ENCODE results near the gene PBRM1. TPM values are rescaled to one million over a fixed set of nuclear protein-coding genes. Genes with fewer than 3 reads are reported as not detected.

PBRM1 gene
- total RNA-seq, 1 experiment from 2014 or later = 40.0 TPM

DNA sequence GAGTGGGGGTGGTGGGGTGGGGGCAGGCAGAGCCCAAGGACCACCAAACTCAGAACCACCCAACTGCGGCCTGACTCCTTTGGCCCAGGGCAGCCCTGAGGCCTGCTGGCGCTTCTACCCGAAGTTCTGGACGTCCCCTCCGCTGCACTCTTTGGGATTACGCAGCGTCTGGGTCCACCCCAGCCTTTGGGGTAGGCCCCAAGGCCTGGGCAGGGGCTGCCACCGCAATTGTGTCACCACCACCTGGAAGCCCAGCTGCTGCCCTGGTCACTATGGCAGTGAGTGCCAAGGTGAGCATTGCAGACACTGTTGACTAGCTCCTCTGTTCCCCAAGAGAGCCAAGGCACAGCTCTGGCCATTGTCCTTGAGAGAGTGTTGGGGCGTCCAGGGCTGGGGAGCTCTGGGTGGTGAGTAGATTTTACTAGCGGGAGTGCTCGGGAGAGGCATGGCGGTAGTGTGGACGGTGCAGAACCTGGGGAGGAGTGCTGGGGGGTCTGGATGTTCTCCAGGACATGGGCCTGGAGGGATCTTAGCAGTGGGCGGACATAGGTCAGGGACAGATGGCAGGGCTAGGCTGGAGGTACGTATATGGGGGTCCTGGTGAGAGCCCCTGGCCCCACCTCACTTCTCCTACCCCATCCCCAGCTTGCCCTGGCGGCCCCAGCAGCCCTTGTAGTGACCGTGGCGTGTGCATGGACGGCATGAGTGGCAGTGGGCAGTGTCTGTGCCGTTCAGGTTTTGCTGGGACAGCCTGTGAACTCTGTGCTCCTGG lies 164.8 kb downstream of the PBRM1 start:
- no peak overlapping the region for H3K4me2 ChIP-seq (ENCODE audit: low read length)
- ChIA-PET CTCF (no interaction called here), RAD21 (ENCODE audit: low non-redundant PET in 1 of 2, low total read pairs in 2 of 2, uncharacterized antibody in 2 of 2, unreplicated experiment in 2 of 2) (no interaction called here), POLR2A (no interaction called here)
- H3K4me3 ChIP-seq (replicated peaks in 1 of 2; ENCODE audit: low read depth in 1 of 2, low read length in 2 of 2) = no peak overlapping the region
- no peaks in the 10 kb centered on the region for H3K79me2 ChIP-seq (ENCODE audit: insufficient read depth, low read length)
- ATAC-seq = no peak
- TF ChIP-seq EZH2phosphoT487 (IDR thresholded peaks at IDR 0.05; ENCODE audit: borderline replicate concordance) (no peak), ZFX (IDR thresholded peaks at IDR 0.05) (no peak), ATF3 (IDR thresholded peaks at IDR 0.05) (no peak), POLR2AphosphoS5 (IDR thresholded peaks at IDR 0.05; ENCODE audit: low read depth, low read length) (no peak), CEBPB (IDR thresholded peaks at IDR 0.05; ENCODE audit: low read depth) (no peak), EZH2 (IDR thresholded peaks at IDR 0.05) (no peak), ZNF274 (IDR thresholded peaks at IDR 0.05; ENCODE audit: low read depth, low read length) (no peak), RAD21 (IDR thresholded peaks at IDR 0.05; ENCODE audit: low read depth) (no peak), CBX3 (IDR thresholded peaks at IDR 0.05; ENCODE audit: low read depth) (no peak), CTCF (IDR thresholded peaks at IDR 0.05 in 2 of 3, conservative IDR thresholded peaks at IDR 0.05 in 1 of 3; ENCODE audit: borderline replicate concordance in 1 of 3, insufficient read depth in 1 of 3, low read depth in 2 of 3, low read length in 2 of 3) (no peak), POLR2A (IDR thresholded peaks at IDR 0.05; ENCODE audit: borderline replicate concordance, extremely low read depth, insufficient read depth, insufficient read length) (no peak), ELF1 (IDR thresholded peaks at IDR 0.05; ENCODE audit: borderline replicate concordance, low read depth) (no peak), TCF7L2 (IDR thresholded peaks at IDR 0.05; ENCODE audit: borderline replicate concordance, extremely low read depth, insufficient read depth, insufficient read length) (no peak), SRF (IDR thresholded peaks at IDR 0.05; ENCODE audit: low read depth) (no peak), SP1 (IDR thresholded peaks at IDR 0.05; ENCODE audit: low read depth) (no peak), YY1 (IDR thresholded peaks at IDR 0.05; ENCODE audit: extremely low read depth, insufficient replicate concordance, low read depth, low read length) (no peak)
- TF ChIP-seq, protein P1, sequence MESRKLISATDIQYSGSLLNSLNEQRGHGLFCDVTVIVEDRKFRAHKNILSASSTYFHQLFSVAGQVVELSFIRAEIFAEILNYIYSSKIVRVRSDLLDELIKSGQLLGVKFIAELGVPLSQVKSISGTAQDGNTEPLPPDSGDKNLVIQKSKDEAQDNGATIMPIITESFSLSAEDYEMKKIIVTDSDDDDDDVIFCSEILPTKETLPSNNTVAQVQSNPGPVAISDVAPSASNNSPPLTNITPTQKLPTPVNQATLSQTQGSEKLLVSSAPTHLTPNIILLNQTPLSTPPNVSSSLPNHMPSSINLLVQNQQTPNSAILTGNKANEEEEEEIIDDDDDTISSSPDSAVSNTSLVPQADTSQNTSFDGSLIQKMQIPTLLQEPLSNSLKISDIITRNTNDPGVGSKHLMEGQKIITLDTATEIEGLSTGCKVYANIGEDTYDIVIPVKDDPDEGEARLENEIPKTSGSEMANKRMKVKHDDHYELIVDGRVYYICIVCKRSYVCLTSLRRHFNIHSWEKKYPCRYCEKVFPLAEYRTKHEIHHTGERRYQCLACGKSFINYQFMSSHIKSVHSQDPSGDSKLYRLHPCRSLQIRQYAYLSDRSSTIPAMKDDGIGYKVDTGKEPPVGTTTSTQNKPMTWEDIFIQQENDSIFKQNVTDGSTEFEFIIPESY (IDR thresholded peaks at IDR 0.05; ENCODE audit: extremely low read depth, insufficient replicate concordance, low read length) = no peak
- TF ChIP-seq, protein P2, sequence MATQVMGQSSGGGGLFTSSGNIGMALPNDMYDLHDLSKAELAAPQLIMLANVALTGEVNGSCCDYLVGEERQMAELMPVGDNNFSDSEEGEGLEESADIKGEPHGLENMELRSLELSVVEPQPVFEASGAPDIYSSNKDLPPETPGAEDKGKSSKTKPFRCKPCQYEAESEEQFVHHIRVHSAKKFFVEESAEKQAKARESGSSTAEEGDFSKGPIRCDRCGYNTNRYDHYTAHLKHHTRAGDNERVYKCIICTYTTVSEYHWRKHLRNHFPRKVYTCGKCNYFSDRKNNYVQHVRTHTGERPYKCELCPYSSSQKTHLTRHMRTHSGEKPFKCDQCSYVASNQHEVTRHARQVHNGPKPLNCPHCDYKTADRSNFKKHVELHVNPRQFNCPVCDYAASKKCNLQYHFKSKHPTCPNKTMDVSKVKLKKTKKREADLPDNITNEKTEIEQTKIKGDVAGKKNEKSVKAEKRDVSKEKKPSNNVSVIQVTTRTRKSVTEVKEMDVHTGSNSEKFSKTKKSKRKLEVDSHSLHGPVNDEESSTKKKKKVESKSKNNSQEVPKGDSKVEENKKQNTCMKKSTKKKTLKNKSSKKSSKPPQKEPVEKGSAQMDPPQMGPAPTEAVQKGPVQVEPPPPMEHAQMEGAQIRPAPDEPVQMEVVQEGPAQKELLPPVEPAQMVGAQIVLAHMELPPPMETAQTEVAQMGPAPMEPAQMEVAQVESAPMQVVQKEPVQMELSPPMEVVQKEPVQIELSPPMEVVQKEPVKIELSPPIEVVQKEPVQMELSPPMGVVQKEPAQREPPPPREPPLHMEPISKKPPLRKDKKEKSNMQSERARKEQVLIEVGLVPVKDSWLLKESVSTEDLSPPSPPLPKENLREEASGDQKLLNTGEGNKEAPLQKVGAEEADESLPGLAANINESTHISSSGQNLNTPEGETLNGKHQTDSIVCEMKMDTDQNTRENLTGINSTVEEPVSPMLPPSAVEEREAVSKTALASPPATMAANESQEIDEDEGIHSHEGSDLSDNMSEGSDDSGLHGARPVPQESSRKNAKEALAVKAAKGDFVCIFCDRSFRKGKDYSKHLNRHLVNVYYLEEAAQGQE (IDR thresholded peaks at IDR 0.05; ENCODE audit: low read depth) = no peak
- no peak overlapping the region for H3K27ac ChIP-seq (ENCODE audit: low read depth, low read length)
- H3K9me2 ChIP-seq (ENCODE audit: insufficient read depth) = no peaks in the 10 kb centered on the region
- no TSS peak for BruUV-seq (replicated peaks)
- peaks cover 0 to under 1% of the 10 kb centered on the region in 2 experiments; a peak in 1 of 4 replicates for H3K36me3 ChIP-seq (ENCODE audit: control insufficient read depth in 1 of 2, insufficient read depth in 2 of 2, low read length in 2 of 2)
- intact Hi-C loops (cut with micrococcal nuclease) = no loop called here
- no peaks in the 10 kb centered on the region for H4K20me1 ChIP-seq (ENCODE audit: insufficient read depth)
- no peak overlapping the region for H3K9ac ChIP-seq (ENCODE audit: low read length)
- H2AFZ ChIP-seq (ENCODE audit: low read depth, low read length, poor library complexity, severe bottlenecking) = no peak overlapping the region
- no peaks in the 10 kb centered on the region for H3K27me3 ChIP-seq (ENCODE audit: insufficient read depth, low read length)
- H3K9me3 ChIP-seq (ENCODE audit: control insufficient read depth in 1 of 2, insufficient read depth in 1 of 2, low read depth in 1 of 2, low read length in 2 of 2) = no peaks in the 10 kb centered on the region
- peaks cover 0 to 3% of the 10 kb centered on the region in 2 experiments; a peak in 1 of 4 replicates for H3K4me1 ChIP-seq (ENCODE audit: control insufficient read depth in 1 of 2, insufficient read depth in 2 of 2, low read length in 2 of 2)
- no peak for DNase-seq (ENCODE audit: low read depth, low spot score)

Measured in HCT116 (cell line).